Measurements from ENCODE around the gene EED. TPM values are rescaled to one million over a fixed set of nuclear protein-coding genes. Genes with fewer than 3 reads are reported as not detected.
"Not testable (repeated sequence)": the region's sequence is repeated elsewhere in the genome, so short reads cannot be mapped to it uniquely, and the experiment has no call there.

EED gene
- total and polyA plus RNA-seq, 4 donors = 14.5 to 26.5 (median 19.0) TPM

DNA sequence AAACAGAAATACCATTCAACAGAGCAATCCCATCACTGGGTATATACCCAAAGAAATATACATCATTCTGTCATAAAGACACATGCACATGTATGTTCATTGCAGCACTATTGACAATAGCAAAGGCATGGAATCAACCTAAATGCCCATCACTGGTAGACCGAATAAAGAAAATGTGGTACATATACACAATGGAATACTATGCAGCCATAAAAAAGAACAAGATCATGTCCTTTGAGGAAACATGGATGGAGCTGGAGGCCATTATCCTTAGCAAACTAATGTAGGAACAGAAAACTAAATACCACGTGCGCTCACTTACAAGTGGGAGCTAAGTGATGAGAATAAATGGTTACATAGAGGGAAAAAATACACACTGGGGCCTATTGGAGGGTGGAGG lies 19.2 kb upstream of the EED start:
- WGBS, 2 donors = 96 to 98% methylated on average over 3 of the region's 3 CpGs
- DNase-seq; intact Hi-C loops (cut with DNase I); H3K4me3 ChIP-seq (ENCODE audit: low read length in 2 of 2); H3K9me3 ChIP-seq (ENCODE audit: control insufficient read depth, low read length); H3K4me1 ChIP-seq (ENCODE audit: control insufficient read depth in 1 of 2, insufficient read depth in 2 of 2, low read length in 2 of 2); H3K36me3 ChIP-seq (ENCODE audit: control insufficient read depth in 1 of 2, insufficient read depth in 2 of 2, low read length in 1 of 2); H3K27ac ChIP-seq (ENCODE audit: low read depth in 1 of 2, low read length in 2 of 2); H3K27me3 ChIP-seq (ENCODE audit: control insufficient read depth in 1 of 2, insufficient read depth in 2 of 2, low read length in 1 of 2); ATAC-seq (ENCODE audit: low FRiP score): not testable (repeated sequence)

DNA sequence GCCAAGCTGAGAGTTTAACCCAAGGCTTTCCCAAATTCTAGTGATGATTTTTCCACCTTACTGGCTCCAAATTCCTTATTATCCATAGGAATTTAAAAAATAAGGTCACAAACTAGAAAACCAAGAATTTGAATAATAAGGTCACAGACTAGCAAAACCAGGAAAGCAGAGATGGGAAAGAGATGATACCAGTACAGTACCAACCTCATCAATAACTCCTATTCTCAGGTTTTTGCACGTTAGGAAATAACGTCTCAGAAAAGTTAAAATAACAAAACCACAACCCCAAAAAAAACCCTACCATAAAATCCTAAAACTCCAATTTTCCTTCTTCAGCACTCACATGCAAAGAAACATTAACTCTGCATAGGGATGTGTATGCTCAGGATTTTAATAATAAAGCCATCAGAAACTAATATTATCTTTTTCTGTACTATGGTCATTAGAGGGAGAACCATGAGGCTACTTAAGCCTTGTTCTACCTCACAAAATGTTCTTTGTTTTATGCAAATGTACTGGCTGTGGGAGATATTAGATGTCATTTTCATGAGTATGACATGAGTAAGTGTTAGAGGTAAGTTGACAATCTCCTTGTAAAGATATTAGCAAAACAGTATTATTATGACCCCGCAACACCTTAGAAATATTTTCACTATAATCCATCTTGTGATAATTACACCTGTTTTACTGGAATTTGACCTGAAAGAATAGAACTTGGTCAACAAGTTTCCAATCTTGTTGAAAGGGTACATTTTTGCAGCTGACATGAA lies 16.1 kb upstream of the EED start:
- ATAC-seq (ENCODE audit: low FRiP score) (no peak), DNase-seq (no peak)
- Histone ChIP-seq H3K27me3 (ENCODE audit: control insufficient read depth in 1 of 2, insufficient read depth in 2 of 2, low read length in 1 of 2) (no peaks in the 10 kb centered on the region), H3K36me3 (ENCODE audit: control insufficient read depth in 1 of 2, insufficient read depth in 2 of 2, low read length in 1 of 2) (no peaks in the 10 kb centered on the region), H3K27ac (ENCODE audit: low read depth in 1 of 2, low read length in 2 of 2) (no peak overlapping the region), H3K9me3 (ENCODE audit: control insufficient read depth, low read length) (no peaks in the 10 kb centered on the region), H3K4me1 (ENCODE audit: control insufficient read depth in 1 of 2, insufficient read depth in 2 of 2, low read length in 2 of 2) (peaks cover 0 to 4% of the 10 kb centered on the region in 2 donors), H3K4me3 (ENCODE audit: low read length in 2 of 2) (no peak overlapping the region)
- intact Hi-C loops (cut with DNase I) = no loop called here
- WGBS, 2 donors = 84 to 90% methylated on average over 3 of the region's 3 CpGs

- intact Hi-C loops (cut with DNase I); H3K9me3 ChIP-seq (ENCODE audit: control insufficient read depth, low read length); H3K27me3 ChIP-seq (ENCODE audit: control insufficient read depth in 1 of 2, insufficient read depth in 2 of 2, low read length in 1 of 2); H3K36me3 ChIP-seq (ENCODE audit: control insufficient read depth in 1 of 2, insufficient read depth in 2 of 2, low read length in 1 of 2); H3K4me1 ChIP-seq (ENCODE audit: control insufficient read depth in 1 of 2, insufficient read depth in 2 of 2, low read length in 2 of 2); H3K4me3 ChIP-seq (ENCODE audit: low read length in 2 of 2); DNase-seq; H3K27ac ChIP-seq (ENCODE audit: low read depth in 1 of 2, low read length in 2 of 2); ATAC-seq (ENCODE audit: low FRiP score): not testable (repeated sequence)
- WGBS, 2 donors = 93 to 95% methylated on average over 3 of the region's 3 CpGs
These were observed 15.6 kb upstream of the EED start for GRCh38 chr11:86229039-86229330.

- 88 to 97% methylated on average over 1 of the region's 1 CpG for WGBS, 2 donors
- intact Hi-C loops (cut with DNase I) = no loop called here
- Histone ChIP-seq H3K4me3 (ENCODE audit: low read length in 2 of 2) (no peak overlapping the region), H3K4me1 (ENCODE audit: control insufficient read depth in 1 of 2, insufficient read depth in 2 of 2, low read length in 2 of 2) (peaks cover 0 to 4% of the 10 kb centered on the region in 2 donors), H3K27me3 (ENCODE audit: control insufficient read depth in 1 of 2, insufficient read depth in 2 of 2, low read length in 1 of 2) (no peaks in the 10 kb centered on the region), H3K27ac (ENCODE audit: low read depth in 1 of 2, low read length in 2 of 2) (no peak overlapping the region), H3K9me3 (ENCODE audit: control insufficient read depth, low read length) (no peaks in the 10 kb centered on the region), H3K36me3 (ENCODE audit: control insufficient read depth in 1 of 2, insufficient read depth in 2 of 2, low read length in 1 of 2) (no peaks in the 10 kb centered on the region)
- ATAC-seq (ENCODE audit: low FRiP score) = no peak
- no peak for DNase-seq
These were observed 14.3 kb upstream of the EED start for GRCh38 chr11:86230179-86230804.

DNA sequence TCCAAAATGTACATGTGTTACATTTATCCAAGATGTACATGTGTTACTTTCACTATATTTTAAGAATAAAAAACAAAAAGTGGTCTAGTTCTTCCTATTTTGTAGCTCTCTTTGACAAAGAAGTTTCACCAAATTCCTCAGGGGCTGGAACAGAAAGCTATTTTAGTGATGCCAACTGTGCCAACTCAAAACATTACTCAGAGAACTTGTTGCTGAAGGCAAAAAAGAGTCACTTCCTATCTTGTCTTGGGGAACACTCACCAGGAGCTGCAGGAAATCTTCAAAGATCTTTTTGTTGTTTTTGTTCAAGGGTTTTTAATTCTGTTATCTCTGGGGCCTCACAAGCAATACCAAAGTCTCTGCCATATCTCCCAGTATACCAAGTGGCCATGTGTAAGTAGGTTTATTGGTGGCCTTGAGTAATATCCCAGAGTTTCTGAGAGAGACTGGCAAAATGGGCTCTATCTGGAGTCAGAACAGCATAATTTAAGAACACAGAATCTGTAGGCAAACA lies 13.6 kb upstream of the EED start:
- Histone ChIP-seq H3K4me1 (ENCODE audit: control insufficient read depth in 1 of 2, insufficient read depth in 2 of 2, low read length in 2 of 2) (peaks cover 0 to 4% of the 10 kb centered on the region in 2 donors), H3K27me3 (ENCODE audit: control insufficient read depth in 1 of 2, insufficient read depth in 2 of 2, low read length in 1 of 2) (no peaks in the 10 kb centered on the region), H3K27ac (ENCODE audit: low read depth in 1 of 2, low read length in 2 of 2) (no peak overlapping the region), H3K4me3 (ENCODE audit: low read length in 2 of 2) (no peak overlapping the region), H3K36me3 (ENCODE audit: control insufficient read depth in 1 of 2, insufficient read depth in 2 of 2, low read length in 1 of 2) (no peaks in the 10 kb centered on the region), H3K9me3 (ENCODE audit: control insufficient read depth, low read length) (no peaks in the 10 kb centered on the region)
- no peak for DNase-seq
- ATAC-seq (ENCODE audit: low FRiP score) = no peak
- intact Hi-C loops (cut with DNase I) = no loop called here

GRCh38 chr11:86232556-86232955 lies 12.0 kb upstream of the EED start:
- H3K27ac ChIP-seq (ENCODE audit: low read depth in 1 of 2, low read length in 2 of 2) = no peak overlapping the region
- no peaks in the 10 kb centered on the region for H3K9me3 ChIP-seq (ENCODE audit: control insufficient read depth, low read length)
- DNase-seq = no peak
- H3K4me1 ChIP-seq (ENCODE audit: control insufficient read depth in 1 of 2, insufficient read depth in 2 of 2, low read length in 2 of 2) = peaks cover 0 to 4% of the 10 kb centered on the region in 2 donors
- H3K27me3 ChIP-seq (ENCODE audit: control insufficient read depth in 1 of 2, insufficient read depth in 2 of 2, low read length in 1 of 2) = no peaks in the 10 kb centered on the region
- intact Hi-C loops (cut with DNase I) = no loop called here
- H3K4me3 ChIP-seq (ENCODE audit: low read length in 2 of 2) = no peak overlapping the region
- ATAC-seq (ENCODE audit: low FRiP score) = no peak
- H3K36me3 ChIP-seq (ENCODE audit: control insufficient read depth in 1 of 2, insufficient read depth in 2 of 2, low read length in 1 of 2) = no peaks in the 10 kb centered on the region

DNA sequence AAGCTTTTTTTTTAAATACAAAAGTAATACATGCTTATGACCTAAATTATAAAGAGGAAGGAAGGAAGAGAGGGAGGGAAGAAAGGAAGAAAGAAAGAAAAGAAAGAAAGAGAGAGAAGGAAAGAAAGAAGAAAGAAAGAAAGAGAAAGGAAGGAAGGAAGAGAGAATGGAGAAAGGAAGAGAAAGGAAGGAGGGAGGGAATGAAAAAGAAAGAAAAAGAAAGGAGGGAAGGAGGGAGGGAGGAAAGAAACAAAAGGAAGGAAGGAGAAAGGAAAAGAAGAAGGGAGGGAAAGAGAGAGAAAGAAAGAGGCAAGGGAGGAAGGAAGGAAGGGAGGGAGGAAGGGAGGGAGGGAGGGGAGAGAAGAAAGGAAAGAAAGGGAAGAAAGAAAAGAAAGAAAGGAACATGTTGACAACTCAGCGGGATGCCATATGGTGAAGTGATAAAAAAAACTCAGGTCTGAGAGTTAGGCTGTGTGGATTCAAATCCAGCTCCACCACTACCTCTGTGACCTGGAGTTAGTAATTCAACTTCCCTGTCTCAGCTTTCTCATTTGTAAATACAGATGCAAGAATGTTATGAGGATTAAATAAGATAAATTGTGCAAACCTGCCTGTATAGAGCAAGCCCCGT lies 9.6 kb upstream of the EED start:
- Histone ChIP-seq H3K27ac (ENCODE audit: low read depth in 1 of 2, low read length in 2 of 2) (no peak overlapping the region), H3K36me3 (ENCODE audit: control insufficient read depth in 1 of 2, insufficient read depth in 2 of 2, low read length in 1 of 2) (no peaks in the 10 kb centered on the region), H3K27me3 (ENCODE audit: control insufficient read depth in 1 of 2, insufficient read depth in 2 of 2, low read length in 1 of 2) (no peaks in the 10 kb centered on the region), H3K4me3 (ENCODE audit: low read length in 2 of 2) (no peak overlapping the region), H3K9me3 (ENCODE audit: control insufficient read depth, low read length) (no peaks in the 10 kb centered on the region), H3K4me1 (ENCODE audit: control insufficient read depth in 1 of 2, insufficient read depth in 2 of 2, low read length in 2 of 2) (peaks cover 0 to 3% of the 10 kb centered on the region in 2 donors)
- intact Hi-C loops (cut with DNase I) = no loop called here
- WGBS, 2 donors = 39 to 43% methylated on average over 2 of the region's 2 CpGs
- no peak for DNase-seq
- no peak for ATAC-seq (ENCODE audit: low FRiP score)

- Histone ChIP-seq H3K36me3 (ENCODE audit: control insufficient read depth in 1 of 2, insufficient read depth in 2 of 2, low read length in 1 of 2) (no peaks in the 10 kb centered on the region), H3K4me3 (ENCODE audit: low read length in 2 of 2) (no peak overlapping the region), H3K27me3 (ENCODE audit: control insufficient read depth in 1 of 2, insufficient read depth in 2 of 2, low read length in 1 of 2) (no peaks in the 10 kb centered on the region), H3K9me3 (ENCODE audit: control insufficient read depth, low read length) (no peaks in the 10 kb centered on the region), H3K4me1 (ENCODE audit: control insufficient read depth in 1 of 2, insufficient read depth in 2 of 2, low read length in 2 of 2) (no peaks in the 10 kb centered on the region), H3K27ac (ENCODE audit: low read depth in 1 of 2, low read length in 2 of 2) (no peak overlapping the region)
- no peak for DNase-seq
- no peak for ATAC-seq (ENCODE audit: low FRiP score)
- intact Hi-C loops (cut with DNase I) = no loop called here
- WGBS, 2 donors = 87 to 88% methylated on average over 9 of the region's 9 CpGs
These were observed 7.2 kb upstream of the EED start for GRCh38 chr11:86237267-86237804.
